Measurements from ENCODE around the gene MED12L.

MED12L gene

DNA sequence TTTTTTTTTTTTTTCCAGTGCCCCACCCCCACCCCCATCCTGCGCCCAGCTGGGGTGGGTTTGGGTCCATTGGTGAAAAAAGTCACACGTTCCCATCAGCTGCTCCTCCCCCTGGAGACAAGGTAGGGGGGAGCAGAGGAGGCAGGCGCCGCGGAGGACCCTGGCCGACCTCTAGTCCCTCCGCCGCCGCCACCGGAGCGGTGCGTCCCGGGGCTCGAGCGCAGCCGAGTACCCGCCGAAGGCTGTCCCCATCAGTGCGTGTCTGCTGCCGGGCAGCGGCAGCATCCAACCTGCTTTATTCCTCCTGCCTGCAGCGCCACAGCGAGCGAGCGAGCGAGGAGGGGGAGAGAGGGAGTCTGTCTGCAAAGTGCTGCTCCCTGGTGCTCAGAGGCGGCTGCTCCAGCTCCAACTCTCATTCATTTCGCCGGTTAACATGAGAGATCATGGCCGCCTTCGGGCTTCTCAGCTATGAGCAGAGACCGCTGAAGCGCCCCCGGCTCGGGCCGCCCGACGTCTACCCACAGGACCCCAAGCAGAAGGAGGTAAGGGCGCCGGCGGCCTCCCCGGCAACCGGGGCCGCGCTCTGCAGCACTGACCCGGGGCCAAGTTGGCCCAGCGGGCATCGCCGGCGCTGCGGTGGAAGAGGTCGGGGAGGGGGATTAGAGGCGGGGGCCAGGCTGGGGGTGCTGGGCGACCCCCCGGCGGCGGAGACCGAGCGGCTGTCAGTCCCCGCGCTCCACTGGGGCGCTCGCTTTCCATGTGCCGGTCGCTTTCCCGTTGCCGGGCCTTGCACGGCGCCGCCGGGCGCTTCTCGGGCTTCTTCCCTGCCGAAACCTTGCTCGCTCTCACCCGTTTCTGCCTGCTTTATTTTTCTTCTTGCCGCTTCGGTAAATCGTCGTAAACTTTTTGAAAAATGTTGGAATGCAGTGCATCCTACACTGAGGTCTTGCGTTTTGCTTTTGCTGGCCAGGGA is 1.3 kb downstream of the MED12L start:
- DNase-seq: peak; percentile 66 to 72

- DNase-seq: no peak
Measured at GRCh38 chr3:151087648-151088047, 2.2 kb downstream of the MED12L start.

DNA sequence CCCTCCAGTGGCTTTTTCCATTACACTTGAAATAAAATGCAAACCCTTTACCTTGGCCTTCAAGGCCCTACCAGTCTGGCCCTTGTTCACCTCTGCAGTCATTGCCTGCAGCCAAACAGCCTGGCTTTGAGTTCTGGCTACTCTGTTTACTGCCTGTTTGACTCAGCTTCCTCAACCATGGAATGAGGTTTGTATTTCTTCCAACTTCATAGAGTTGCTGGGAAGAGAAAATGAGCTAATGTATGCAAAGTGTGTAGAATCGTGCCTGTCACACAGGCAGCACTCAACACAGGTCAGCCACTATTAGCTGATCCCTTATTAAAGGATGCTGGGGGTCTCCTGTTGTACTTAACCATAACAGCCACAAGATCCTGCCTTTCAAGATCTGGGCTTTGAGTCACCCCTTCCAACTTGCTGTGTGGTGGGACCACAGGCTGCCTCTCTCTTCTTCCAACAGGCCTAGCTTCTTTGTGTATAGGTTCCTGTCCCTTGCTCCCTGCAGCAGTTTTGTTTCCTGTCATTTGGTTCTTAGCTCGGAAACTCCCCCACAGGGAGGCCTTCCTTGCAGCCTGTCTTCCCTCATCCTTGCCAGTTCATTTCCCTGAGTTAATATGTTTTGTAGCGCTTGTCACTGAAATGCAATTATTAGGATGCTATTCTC is 6.4 kb downstream of the MED12L start:
- DNase-seq: no peak

GRCh38 chr3:151093148-151093547 is 7.7 kb downstream of the MED12L start:
- no peak for DNase-seq

DNA sequence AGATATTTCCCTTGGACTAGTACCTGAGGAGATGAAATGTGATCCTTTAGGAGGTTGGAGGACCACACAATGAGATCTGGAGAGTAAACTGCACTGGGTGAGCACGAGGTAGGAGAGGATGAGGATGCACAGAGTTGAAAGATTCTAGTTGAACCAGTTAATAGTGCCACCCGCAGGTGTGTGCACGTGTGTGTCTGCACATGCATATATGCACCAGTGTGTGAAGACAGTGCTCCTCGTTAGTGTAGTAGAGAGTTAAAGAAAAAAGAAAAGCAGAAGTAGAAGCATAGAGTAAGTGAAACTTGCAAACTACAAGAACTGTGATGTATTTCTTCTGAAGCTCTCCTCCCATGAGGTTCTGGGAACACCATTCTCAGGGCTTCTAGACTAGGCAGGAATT is 8.4 kb downstream of the MED12L start:
- no peak for DNase-seq

GRCh38 chr3:151096716-151097115 is 11.3 kb downstream of the MED12L start:
- no peak for DNase-seq

DNA sequence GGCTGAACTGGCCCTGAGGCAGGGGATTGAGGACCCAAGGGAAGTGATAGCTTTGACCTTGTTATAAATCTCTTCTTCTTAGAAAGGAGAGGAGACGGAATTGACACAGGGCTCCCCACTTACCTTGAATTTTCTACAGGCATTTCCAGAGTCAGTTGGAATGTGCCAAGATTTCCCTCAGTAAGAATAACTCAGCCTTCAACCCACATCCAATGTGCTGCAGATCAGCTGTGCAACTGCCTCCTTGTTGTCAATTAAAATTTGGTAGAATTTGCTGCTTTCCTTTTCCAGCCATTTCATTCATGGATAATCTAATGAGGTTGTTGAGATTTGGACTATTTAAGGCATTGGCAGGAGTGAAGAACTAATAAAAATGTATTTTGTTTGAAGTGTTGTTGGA is 14.6 kb downstream of the MED12L start:
- DNase-seq: no peak

- no peak for DNase-seq
Measured at GRCh38 chr3:151101270-151101969, 16.0 kb downstream of the MED12L start.

- DNase-seq: no peak
Measured at GRCh38 chr3:151106311-151106710, 20.8 kb downstream of the MED12L start.

GRCh38 chr3:151107177-151107576 is 21.7 kb downstream of the MED12L start:
- no peak for DNase-seq

GRCh38 chr3:151107701-151108100 is 22.2 kb downstream of the MED12L start:
- DNase-seq: no peak

DNA sequence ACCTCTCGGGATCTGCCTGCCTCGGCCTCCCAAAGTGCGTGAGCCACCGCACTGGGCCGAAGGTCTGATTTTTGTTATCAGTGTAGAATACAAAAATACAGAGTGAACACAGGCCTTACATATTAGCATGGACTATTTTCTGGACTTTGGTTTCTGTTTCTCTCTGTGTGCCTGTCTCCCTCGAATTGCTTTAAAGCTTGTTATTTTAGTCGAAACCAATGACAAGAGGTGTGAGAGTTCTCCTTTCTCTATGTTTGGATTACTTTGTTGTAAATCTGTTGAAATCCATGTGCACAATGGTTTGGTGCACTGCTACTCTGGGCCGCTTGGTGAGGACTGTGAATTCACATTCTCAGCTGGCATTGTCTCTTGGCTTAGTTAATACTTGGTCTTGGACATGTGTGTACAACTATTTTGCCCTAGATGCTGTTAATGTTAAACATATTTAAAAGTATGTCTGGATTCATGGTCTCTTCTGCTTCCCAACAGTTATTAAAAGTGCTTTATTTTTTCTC is 23.9 kb downstream of the MED12L start:
- DNase-seq: no peak

GRCh38 chr3:151112731-151113130 is 27.3 kb downstream of the MED12L start:
- no peak for DNase-seq

- DNase-seq: no peak
Measured at GRCh38 chr3:151113343-151113742, 27.9 kb downstream of the MED12L start.

DNA sequence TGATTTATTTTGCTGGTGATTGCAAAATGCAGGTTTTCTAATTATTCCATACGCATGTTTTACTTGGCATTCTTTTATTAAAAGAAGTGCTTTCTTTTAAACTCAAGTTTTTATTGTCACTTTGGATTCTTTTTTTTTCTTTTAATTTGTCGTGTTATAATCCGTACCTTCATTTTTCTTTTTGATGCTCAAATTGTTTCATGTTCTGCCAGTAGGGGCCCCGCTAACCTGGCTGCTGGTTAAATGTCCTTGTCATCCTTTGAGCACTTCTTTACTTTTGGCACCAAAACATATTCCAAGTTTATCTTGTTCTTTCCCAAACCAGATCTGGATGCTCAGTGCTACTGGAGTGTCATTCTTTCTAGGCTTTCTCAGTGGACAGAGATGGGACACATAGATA is 31.6 kb downstream of the MED12L start:
- DNase-seq: no peak

- no peak for DNase-seq
Measured at GRCh38 chr3:151119188-151119587, 33.7 kb downstream of the MED12L start.

- no peak for DNase-seq
Measured at GRCh38 chr3:151120409-151120808, 34.9 kb downstream of the MED12L start.

- no peak for DNase-seq
Measured at GRCh38 chr3:151121016-151121415, 35.6 kb downstream of the MED12L start.

GRCh38 chr3:151123827-151124226 is 38.4 kb downstream of the MED12L start:
- DNase-seq: no peak

DNA sequence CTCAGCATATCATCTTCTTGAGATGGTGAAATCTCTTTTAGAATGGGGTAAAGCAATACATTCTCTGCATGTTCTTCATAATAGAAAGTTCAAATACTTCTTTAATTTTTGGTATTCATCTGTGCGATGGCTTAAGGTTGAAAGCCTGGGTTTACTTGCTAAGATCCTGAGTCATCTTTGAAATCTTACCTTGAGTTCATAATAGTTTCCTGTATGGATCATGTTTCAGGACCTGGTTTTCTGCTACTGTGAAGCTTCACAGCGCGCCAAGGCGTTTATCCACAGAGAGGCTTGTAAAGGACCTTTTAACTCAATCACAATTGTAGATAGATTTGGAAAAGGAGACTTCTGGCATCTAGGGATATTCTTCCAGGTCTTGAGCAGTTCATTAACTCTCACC is 39.0 kb downstream of the MED12L start:
- DNase-seq: no peak

DNA sequence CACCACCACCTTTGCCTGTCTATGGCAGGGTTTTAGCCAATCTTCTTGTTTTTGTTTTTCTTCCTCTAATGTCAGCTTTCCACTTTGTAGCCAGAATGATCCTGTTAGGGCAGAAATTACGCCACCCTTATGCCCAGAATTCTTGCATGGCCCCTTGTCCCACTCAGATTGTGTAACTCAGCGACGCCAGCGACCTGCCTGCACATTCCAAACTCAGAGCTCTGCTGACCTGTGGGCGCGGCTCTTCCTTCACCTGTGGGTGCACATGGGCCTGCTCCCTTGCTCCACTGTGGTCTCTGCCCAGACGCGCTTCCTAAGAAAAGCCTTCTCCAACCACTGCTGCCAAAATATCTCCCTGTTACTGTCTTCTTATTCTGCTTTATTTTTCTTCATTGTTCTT is 45.0 kb downstream of the MED12L start:
- no peak for DNase-seq

GRCh38 chr3:151133175-151133574 is 47.7 kb downstream of the MED12L start:
- DNase-seq: no peak

- no peak for DNase-seq
Measured at GRCh38 chr3:151133917-151134450, 48.5 kb downstream of the MED12L start.

Data from CD4-positive, alpha-beta T cell treated with Interferon alpha-2 for 1 hour (primary cell).